H1 (cell line): ENCODE results near the gene ATG7. TPM values are rescaled to one million over a fixed set of nuclear protein-coding genes. Genes with fewer than 3 reads are reported as not detected.

ENCODE experiments used
- CTCF ChIA-PET: fragments of 300-600 bp; sonication (Branson Sonifier 250); formaldehyde crosslinking; loops from one replicate; lab custom pipeline; 2021; ENCODE audit not compliant: partially characterized antibody; lab: Charles Lee
- POLR2A ChIA-PET: fragments of 300-600 bp; sonication (Branson Sonifier 250); formaldehyde crosslinking; loops from one replicate; lab custom pipeline; 2021; ENCODE audit warnings: inconsistent platforms; ENCODE audit not compliant: partially characterized antibody; lab: Charles Lee
- DNase-seq, 2 experiments: peaks; one replicate each; pipeline versions ENCODE4 v3.0.0 to v3.0.0-alpha.2; 2010 to 2022; ENCODE audit warnings: low spot score in 2 of 2, low read depth in 1 of 2, mixed read lengths in 1 of 2
- FAIRE-seq: peaks from 2 replicates; lab custom pipeline; 2011; peaks lifted over from hg19 to GRCh38; lab: Jason Lieb, UNC
- H2AFZ ChIP-seq: 2 replicates; pipeline ENCODE4 v1.8.1; 2012; ENCODE audit warnings: low read length, inconsistent platforms
- H2AK5ac ChIP-seq: 2 replicates; pipeline ENCODE4 v1.6.1; 2013; ENCODE audit warnings: low read depth, low read length
- H2BK120ac ChIP-seq: replicated peaks from 2 replicates; pipeline ENCODE3; 2013; ENCODE audit warnings: low read depth, low read length, inconsistent platforms
- H2BK12ac ChIP-seq: 2 replicates; pipeline ENCODE4 v1.6.1; 2013; ENCODE audit warnings: low read depth, low read length
- H2BK15ac ChIP-seq: 2 replicates; pipeline ENCODE4 v1.6.1; 2013; ENCODE audit warnings: low read length
- H2BK20ac ChIP-seq: 2 replicates; pipeline ENCODE4 v1.6.1; 2013; ENCODE audit warnings: low read length
- H2BK5ac ChIP-seq: 2 replicates; pipeline ENCODE4 v1.6.1; 2013; ENCODE audit warnings: low read depth, low read length
- H3K14ac ChIP-seq: 2 replicates; pipeline ENCODE4 v1.6.1; 2013; ENCODE audit warnings: inconsistent platforms; ENCODE audit not compliant: insufficient read length
- H3K18ac ChIP-seq: 2 replicates; pipeline ENCODE4 v1.6.1; 2013; ENCODE audit warnings: low read length; ENCODE audit errors: extremely low read depth
- H3K23ac ChIP-seq: 2 replicates; pipeline ENCODE4 v1.6.1; 2013; ENCODE audit warnings: inconsistent platforms; ENCODE audit not compliant: insufficient read length
- H3K23me2 ChIP-seq: 2 replicates; pipeline ENCODE4 v1.6.1; 2013; ENCODE audit warnings: low read depth, low read length
- H3K27ac ChIP-seq: 2 replicates; pipeline ENCODE4 v1.6.1; 2011; ENCODE audit warnings: low read depth, low read length, inconsistent platforms
- H3K27me3 ChIP-seq, 4 experiments: replicated peaks in 1 of 4; 1 replicate in 1 of 4; 2 replicates in 3 of 4; pipeline versions ENCODE4 v1.6.1 to v1.8.1; 2011 to 2013; ENCODE audit warnings: low read length in 3 of 4, mild to moderate bottlenecking in 3 of 4, inconsistent platforms in 2 of 4, mixed read lengths in 2 of 4, moderate library complexity in 1 of 4; ENCODE audit not compliant: control insufficient read depth in 3 of 4, insufficient read depth in 3 of 4; ENCODE audit errors: extremely low read depth in 1 of 4
- H3K36me3 ChIP-seq, 4 experiments: 2 replicates each; pipeline versions ENCODE4 v1.6.1 to v1.8.1; 2011 to 2013; ENCODE audit warnings: mild to moderate bottlenecking in 4 of 4, low read length in 3 of 4, moderate library complexity in 2 of 4, control low read depth in 1 of 4, inconsistent platforms in 1 of 4; ENCODE audit not compliant: insufficient read depth in 4 of 4, control insufficient read depth in 2 of 4
- H3K4ac ChIP-seq: replicated peaks from 2 replicates; pipeline ENCODE3; 2013; ENCODE audit warnings: low read length, low read depth, mixed read lengths, inconsistent platforms; ENCODE audit not compliant: insufficient read length
- H3K4me1 ChIP-seq, 4 experiments: replicated peaks in 1 of 4; 1 replicate in 1 of 4; 2 replicates in 3 of 4; pipeline versions ENCODE4 v1.6.1 to v1.8.1; 2011 to 2013; ENCODE audit warnings: low read length in 3 of 4, inconsistent platforms in 2 of 4, mixed read lengths in 1 of 4; ENCODE audit not compliant: insufficient read depth in 4 of 4, control insufficient read depth in 3 of 4
- H3K4me2 ChIP-seq, 2 experiments: 2 replicates each; pipeline versions ENCODE4 v1.6.1 to v1.8.1; 2011 to 2013; ENCODE audit warnings: low read depth in 2 of 2, low read length in 2 of 2, control low read depth in 1 of 2, inconsistent platforms in 1 of 2, mild to moderate bottlenecking in 1 of 2; ENCODE audit not compliant: insufficient read depth in 1 of 2
- H3K4me3 ChIP-seq, 4 experiments: fragments of 200-600, 300-600 bp in 1 of 4; sonication (generic), shearing (Covaris generic), sonication (Bioruptor Twin) in 1 of 4; 2 replicates each; pipeline versions ENCODE4 v1.5.1 to v1.8.1; 2011 to 2016; ENCODE audit warnings: low read length in 4 of 4, low read depth in 3 of 4, control low read depth in 2 of 4, inconsistent platforms in 2 of 4, mild to moderate bottlenecking in 2 of 4, mixed read lengths in 1 of 4, moderate library complexity in 1 of 4; ENCODE audit not compliant: insufficient read depth in 2 of 4; ENCODE audit errors: extremely low read depth in 1 of 4
- H3K56ac ChIP-seq: replicated peaks from 2 replicates; pipeline ENCODE3; 2013; ENCODE audit warnings: low read depth, mild to moderate bottlenecking, mixed read lengths, low read length, inconsistent platforms; ENCODE audit not compliant: insufficient read length
- H3K79me1 ChIP-seq: 2 replicates; pipeline ENCODE4 v1.6.1; 2013; ENCODE audit warnings: low read depth, low read length, control low read depth
- H3K79me2 ChIP-seq, 2 experiments: 2 replicates each; pipeline versions ENCODE4 v1.6.1 to v1.8.1; 2012 to 2013; ENCODE audit warnings: low read length in 2 of 2, mild to moderate bottlenecking in 2 of 2, inconsistent platforms in 1 of 2; ENCODE audit not compliant: insufficient read depth in 2 of 2, control insufficient read depth in 1 of 2
- H3K9ac ChIP-seq, 4 experiments: replicated peaks in 1 of 4; 1 replicate in 1 of 4; 2 replicates in 3 of 4; pipeline versions ENCODE4 v1.6.1 to v1.8.1; 2011 to 2013; ENCODE audit warnings: low read depth in 3 of 4, low read length in 3 of 4, control low read depth in 2 of 4, mild to moderate bottlenecking in 2 of 4, moderate library complexity in 2 of 4, inconsistent platforms in 1 of 4; ENCODE audit errors: extremely low read depth in 1 of 4
- H3K9me3 ChIP-seq, 2 experiments: 2 replicates each; pipeline versions ENCODE4 v1.6.1 to v1.8.1; 2012 to 2013; ENCODE audit warnings: mild to moderate bottlenecking in 2 of 2, moderate library complexity in 2 of 2, control low read depth in 1 of 2, inconsistent platforms in 1 of 2, low read depth in 1 of 2, low read length in 1 of 2, mixed read lengths in 1 of 2; ENCODE audit not compliant: insufficient read depth in 2 of 2
- H4K20me1 ChIP-seq, 2 experiments: replicated peaks in 1 of 2; 2 replicates each; pipeline versions ENCODE3 to v1.8.1; 2011 to 2013; ENCODE audit warnings: inconsistent platforms in 2 of 2, low read length in 2 of 2, mild to moderate bottlenecking in 1 of 2; ENCODE audit not compliant: insufficient read depth in 2 of 2, control insufficient read depth in 1 of 2
- H4K5ac ChIP-seq: 2 replicates; pipeline ENCODE4 v1.6.1; 2013; ENCODE audit warnings: low read length, low read depth, mixed read lengths, inconsistent platforms; ENCODE audit not compliant: insufficient read length
- H4K8ac ChIP-seq: 2 replicates; pipeline ENCODE4 v1.8.0; 2013; ENCODE audit warnings: mild to moderate bottlenecking, moderate library complexity, low read length, inconsistent platforms; ENCODE audit not compliant: insufficient read depth; ENCODE audit errors: extremely low read depth
- H4K91ac ChIP-seq: replicated peaks from 2 replicates; pipeline ENCODE3; 2013; ENCODE audit warnings: low read length, mixed read lengths, inconsistent platforms; ENCODE audit not compliant: insufficient read length
- KDM5A ChIP-seq: fragments of 200-600 bp; IDR thresholded peaks from 2 replicates; pipeline ENCODE4 v1.7.1; 2012; ENCODE audit warnings: mild to moderate bottlenecking, low read length, inconsistent platforms, mixed read lengths
- TBP ChIP-seq: IDR thresholded peaks from 2 replicates; pipeline ENCODE4 v1.6.1; 2011; ENCODE audit warnings: low read depth, low read length, improper control_type of control experiment
- WGBS, 2 experiments: shearing (Covaris generic) in 1 of 2; methylation state at CpG; one replicate each; pipeline versions ENCODE4 v1.1.6 to v1.1.7; 2013 to 2015; ENCODE audit warnings: low lambda C conversion rate in 2 of 2, mixed read lengths in 2 of 2, inconsistent platforms in 1 of 2, low coverage in 1 of 2, missing lambda C conversion rate in 1 of 2; ENCODE audit not compliant: insufficient replicate concordance in 2 of 2, insufficient coverage in 1 of 2, insufficient read length in 1 of 2; ENCODE audit errors: extremely low coverage in 1 of 2, missing lambda C conversion rate in 1 of 2; 5-methylcytosine and 5-hydroxymethylcytosine counted together
- polyA plus RNA-seq, 7 experiments: library from polyadenylated mRNA; depleted of rRNA in 3 of 7; stranded (reverse) in 5 of 7; unstranded in 2 of 7; fragments of >200 nt in 5 of 7; fragments of 200-250 nt in 2 of 7; gene quantifications; 1 replicate in 5 of 7; 2 replicates in 1 of 7; 4 replicates in 1 of 7; pipeline versions ENCODE4 v1.2.1 to v1.2.3, GENCODE V29; 2011 to 2013; ENCODE audit warnings: missing spikeins in 2 of 7, mixed read lengths in 2 of 7
- total RNA-seq: library from RNA; stranded (reverse); fragmentation: NEBNext Ultra II Directional; extraction: Animal tissue kit (Norgen Biotek cat#: 25700); gene quantifications from 2 replicates; pipeline ENCODE4 v1.2.1, GENCODE V29; 2021

The ATG7 gene
- total and polyA plus RNA-seq, 2 of the 8 experiments (the other 6 are each of a cell fraction or from before 2014, with no cell fraction given) = 15.0 to 19.1 TPM

GRCh38 chr3:11379824-11380701, 107.9 kb downstream of the ATG7 start:
- Histone ChIP-seq H3K4me2 (peak overlapping the region in 1 of 2 experiments; percentile 1; a peak in 1 of 4 replicates), H3K56ac (no peak overlapping the region), H2AK5ac (no peak overlapping the region), H3K36me3 (no peaks in the 10 kb centered on the region), H2BK5ac (no peak overlapping the region), H3K4me3 (no peak overlapping the region), H2BK120ac (no peak overlapping the region), H3K4ac (no peak overlapping the region), H3K23me2 (no peaks in the 10 kb centered on the region; the same call in 1 of the 2 replicates), H3K27ac (no peak overlapping the region), H2AFZ (no peak overlapping the region), H4K91ac (no peak overlapping the region), H4K5ac (no peak overlapping the region), H3K23ac (no peak overlapping the region), H3K4me1 (peaks cover 0 to 8% (median 0%) of the 10 kb centered on the region in 4 experiments; a peak in 2 of 7 replicates), H3K27me3 (no peaks in the 10 kb centered on the region), H3K14ac (no peak overlapping the region), H2BK12ac (no peak overlapping the region), H2BK15ac (no peak overlapping the region), H2BK20ac (no peak overlapping the region), H3K79me2 (no peaks in the 10 kb centered on the region), H4K8ac (no peak overlapping the region), H3K9me3 (no peaks in the 10 kb centered on the region), H3K79me1 (no peaks in the 10 kb centered on the region), H3K18ac (no peak overlapping the region), H4K20me1 (no peaks in the 10 kb centered on the region), H3K9ac (no peak overlapping the region)
- TF ChIP-seq TBP (no peak), KDM5A (no peak)
- 85% methylated on average over 16 of the region's 16 CpGs; no CpG with 5 or more reads in 1 of the 2 experiments for WGBS, 2 experiments
- FAIRE-seq = no peak
- ChIA-PET POLR2A (interaction anchor here (0.6 to 1.2 kb wide), 2 partner anchors 263 to 270 kb away, joined by 4 to 6 read pairs; partner anchors contain the start of gene VGLL4), CTCF (interaction anchor here (0.6 to 7.5 kb wide), 51 partner anchors 10 to 543 kb away, joined by 3 to 79 read pairs (median 5); partner anchors contain the start of genes TAMM41 and VGLL4)
- no peak for DNase-seq
